Kidney (tissue), 14 donors: ENCODE results near the gene GNB3. TPM values are rescaled to one million over a fixed set of nuclear protein-coding genes. Genes with fewer than 3 reads are reported as not detected.

Experiments
- DNase-seq, 5 donors: peaks; one replicate each; pipeline ENCODE4 v3.0.0-alpha.2; 2013 to 2020
- FAIRE-seq: peaks from 2 replicates; lab custom pipeline; 2012; peaks lifted over from hg19 to GRCh38; lab: Jason Lieb, UNC
- H3K27ac ChIP-seq, 2 donors: one replicate each; pipeline ENCODE4 v1.7.0; 2013; ENCODE audit warnings: low read depth in 2 of 2, low read length in 2 of 2, inconsistent platforms in 1 of 2
- H3K27me3 ChIP-seq: one replicate; pipeline ENCODE4 v1.7.1; 2013; ENCODE audit warnings: low read length, inconsistent platforms; ENCODE audit not compliant: control insufficient read depth, insufficient read depth
- H3K36me3 ChIP-seq, 3 donors: one replicate each; pipeline versions ENCODE4 v1.7.0 to v1.7.1; 2013; ENCODE audit warnings: low read length in 3 of 3, control low read depth in 1 of 3, inconsistent platforms in 1 of 3; ENCODE audit not compliant: insufficient read depth in 3 of 3, control insufficient read depth in 2 of 3
- H3K4me1 ChIP-seq, 3 donors: one replicate each; pipeline versions ENCODE4 v1.7.0 to v1.7.1; 2013; ENCODE audit warnings: low read length in 3 of 3, inconsistent platforms in 1 of 3, low read depth in 1 of 3; ENCODE audit not compliant: control insufficient read depth in 2 of 3, insufficient read depth in 2 of 3
- H3K4me3 ChIP-seq, 3 donors: one replicate each; pipeline versions ENCODE4 v1.7.0 to v1.8.1; 2013; ENCODE audit warnings: low read length in 3 of 3, control low read depth in 1 of 3, inconsistent platforms in 1 of 3
- H3K9ac ChIP-seq, 3 donors: one replicate each; pipeline versions ENCODE4 v1.7.0 to v1.7.1; 2013; ENCODE audit warnings: low read length in 3 of 3, control low read depth in 1 of 3, inconsistent platforms in 1 of 3
- H3K9me3 ChIP-seq, 3 donors: one replicate each; pipeline versions ENCODE4 v1.7.0 to v1.7.1; 2013; ENCODE audit warnings: low read length in 3 of 3, control low read depth in 1 of 3, inconsistent platforms in 1 of 3; ENCODE audit not compliant: control insufficient read depth in 2 of 3, insufficient read depth in 1 of 3
- intact Hi-C: fragments of 100-400 bp; cut with DNase I; formaldehyde crosslinking; loops from one replicate; pipeline ENCODE4 v1.11.1; 2022
- polyA plus RNA-seq: library from polyadenylated mRNA; stranded (reverse); fragments of 350-450 nt; fragmentation: Illumina TruSeq; extraction: RNeasy Lipid Tissue Mini Kit (QIAGEN cat#74804); gene quantifications from one replicate; pipeline ENCODE4 v1.2.3, GENCODE V29; 2014; ENCODE audit warnings: low read depth, low replicate concordance; ENCODE audit not compliant: insufficient read depth
- total RNA-seq: library from RNA; stranded (reverse); fragmentation: NEBNext Ultra II Directional; extraction: Animal tissue kit (Norgen Biotek cat#: 25700); gene quantifications from one replicate; pipeline ENCODE4 v1.2.1, GENCODE V29; 2021
- TF ChIP-seq, protein P1 (sequence below): IDR thresholded peaks from 3 replicates; pipeline ENCODE4 v1.5.1; 2012; ENCODE audit warnings: mild to moderate bottlenecking, moderate library complexity, borderline replicate concordance; ENCODE audit not compliant: insufficient read depth; ENCODE audit errors: extremely low read depth
- donor health status: control.
- donor health status: control.
- donor health status: control.
- donor health status: control.
- donor health status: control.
- donor health status: DM: yes; HTN: yes; CAD: no.
- donor health status: Normal renal cell carcinoma (clear cell type).

Gene GNB3
- total and polyA plus RNA-seq, 2 donors from 2014 or later, result 1.4 to 2.6 TPM

DNA sequence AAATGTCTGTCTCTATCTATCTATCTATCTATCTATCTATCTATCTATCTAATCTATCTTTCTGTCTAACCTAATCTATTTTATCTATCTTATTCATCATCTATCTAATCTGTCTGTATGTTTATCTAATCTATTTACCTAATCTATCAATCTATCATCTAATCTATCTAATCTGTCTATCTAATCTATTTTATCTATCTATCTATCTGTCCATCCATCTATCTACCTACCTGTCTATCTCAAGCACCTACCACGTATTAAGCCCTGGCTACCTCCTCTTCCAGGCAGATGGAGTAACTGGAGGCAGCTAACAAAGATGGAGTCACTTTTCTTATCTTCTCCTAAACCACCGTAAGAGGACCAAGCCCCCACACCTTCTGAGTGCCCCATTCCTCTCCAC is 45.6 kb upstream of the GNB3 start:
- intact Hi-C loops, result no loop called here
- no peaks in the 10 kb centered on the region for H3K4me1 ChIP-seq
- H3K9ac ChIP-seq, result no peak overlapping the region
- H3K27ac ChIP-seq, result no peak overlapping the region
- H3K4me3 ChIP-seq, result no peak overlapping the region
- no peaks in the 10 kb centered on the region for H3K9me3 ChIP-seq
- FAIRE-seq (no peak), DNase-seq (no peak)
- TF ChIP-seq, protein P1, sequence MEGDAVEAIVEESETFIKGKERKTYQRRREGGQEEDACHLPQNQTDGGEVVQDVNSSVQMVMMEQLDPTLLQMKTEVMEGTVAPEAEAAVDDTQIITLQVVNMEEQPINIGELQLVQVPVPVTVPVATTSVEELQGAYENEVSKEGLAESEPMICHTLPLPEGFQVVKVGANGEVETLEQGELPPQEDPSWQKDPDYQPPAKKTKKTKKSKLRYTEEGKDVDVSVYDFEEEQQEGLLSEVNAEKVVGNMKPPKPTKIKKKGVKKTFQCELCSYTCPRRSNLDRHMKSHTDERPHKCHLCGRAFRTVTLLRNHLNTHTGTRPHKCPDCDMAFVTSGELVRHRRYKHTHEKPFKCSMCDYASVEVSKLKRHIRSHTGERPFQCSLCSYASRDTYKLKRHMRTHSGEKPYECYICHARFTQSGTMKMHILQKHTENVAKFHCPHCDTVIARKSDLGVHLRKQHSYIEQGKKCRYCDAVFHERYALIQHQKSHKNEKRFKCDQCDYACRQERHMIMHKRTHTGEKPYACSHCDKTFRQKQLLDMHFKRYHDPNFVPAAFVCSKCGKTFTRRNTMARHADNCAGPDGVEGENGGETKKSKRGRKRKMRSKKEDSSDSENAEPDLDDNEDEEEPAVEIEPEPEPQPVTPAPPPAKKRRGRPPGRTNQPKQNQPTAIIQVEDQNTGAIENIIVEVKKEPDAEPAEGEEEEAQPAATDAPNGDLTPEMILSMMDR, result no peak
- no peaks in the 10 kb centered on the region for H3K27me3 ChIP-seq
- H3K36me3 ChIP-seq, result no peaks in the 10 kb centered on the region

DNA sequence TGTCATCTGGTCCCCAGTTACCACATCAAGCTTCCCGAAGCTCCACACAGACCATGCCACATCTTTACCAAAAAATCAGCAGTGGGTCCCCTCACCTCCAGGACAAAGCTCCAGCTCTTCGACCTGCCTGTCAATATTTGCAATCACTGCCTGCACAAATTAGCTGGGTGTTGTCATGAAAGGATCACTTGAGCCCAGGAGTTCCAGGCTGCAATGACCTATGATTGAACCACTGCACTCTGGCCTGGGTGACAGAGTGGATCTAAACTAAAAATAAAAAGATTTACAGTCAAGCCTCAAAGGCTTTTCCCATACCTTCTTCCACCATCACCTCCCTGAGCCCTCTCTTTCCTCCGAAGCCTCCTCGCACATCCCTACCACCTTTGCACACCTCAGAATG is 44.1 kb upstream of the GNB3 start:
- intact Hi-C loops, result no loop called here
- H3K9me3 ChIP-seq, result no peaks in the 10 kb centered on the region
- no peak overlapping the region for H3K27ac ChIP-seq
- H3K36me3 ChIP-seq, result no peaks in the 10 kb centered on the region
- H3K4me1 ChIP-seq, result no peaks in the 10 kb centered on the region
- no peaks in the 10 kb centered on the region for H3K27me3 ChIP-seq
- H3K9ac ChIP-seq, result no peak overlapping the region
- DNase-seq, result no peak
- no peak for FAIRE-seq
- TF ChIP-seq, protein P1, result no peak
- H3K4me3 ChIP-seq, result no peak overlapping the region

DNA sequence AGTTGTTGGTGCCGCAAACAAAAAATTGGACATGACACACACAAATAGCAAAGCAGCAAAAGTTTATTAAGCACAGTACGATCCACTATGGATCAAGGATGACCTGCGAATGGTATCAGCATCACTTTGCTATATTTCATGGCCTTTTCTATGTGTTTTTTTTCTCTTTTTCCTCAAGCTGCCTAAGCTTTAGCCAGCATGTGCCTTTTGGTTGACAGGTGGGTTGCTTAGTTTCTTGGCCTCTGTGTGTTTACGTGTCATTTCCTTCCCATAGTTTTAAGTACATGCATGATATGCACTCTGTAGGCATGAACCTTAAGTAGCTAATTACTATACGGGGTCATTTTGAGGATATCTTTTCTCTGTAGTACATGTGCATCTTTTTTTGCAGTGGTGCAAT is 41.6 kb upstream of the GNB3 start:
- Histone ChIP-seq H3K9ac (no peak overlapping the region), H3K9me3 (no peaks in the 10 kb centered on the region), H3K27me3 (no peaks in the 10 kb centered on the region), H3K27ac (no peak overlapping the region), H3K36me3 (no peaks in the 10 kb centered on the region), H3K4me3 (no peak overlapping the region), H3K4me1 (no peaks in the 10 kb centered on the region)
- DNase-seq (no peak), FAIRE-seq (no peak)
- TF ChIP-seq, protein P1, result no peak
- intact Hi-C loops, result no loop called here

DNA sequence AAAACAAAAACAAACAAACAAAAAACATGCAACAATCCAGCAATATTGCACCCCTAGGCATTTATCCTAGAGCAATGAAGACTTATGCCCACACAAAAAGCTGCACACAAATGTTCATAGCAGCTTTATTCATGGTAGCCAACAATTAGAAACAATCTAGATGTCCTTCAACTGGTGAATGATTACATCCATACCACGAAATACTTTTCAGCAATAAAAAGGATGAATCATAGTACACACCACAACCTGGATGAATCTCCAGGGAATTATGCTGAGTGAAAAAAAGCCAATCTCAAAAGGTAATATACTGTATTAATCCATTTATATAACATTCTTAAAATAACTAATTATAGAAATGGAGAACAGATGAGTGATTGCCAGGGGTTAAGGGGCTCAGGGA is 33.6 kb upstream of the GNB3 start:
- DNase-seq (no peak), FAIRE-seq (no peak)
- H3K4me1 ChIP-seq, result no peaks in the 10 kb centered on the region
- no peaks in the 10 kb centered on the region for H3K27me3 ChIP-seq
- no peaks in the 10 kb centered on the region for H3K9me3 ChIP-seq
- intact Hi-C loops, result no loop called here
- H3K27ac ChIP-seq, result no peak overlapping the region
- TF ChIP-seq, protein P1, result no peak
- H3K36me3 ChIP-seq, result no peaks in the 10 kb centered on the region
- no peak overlapping the region for H3K9ac ChIP-seq
- H3K4me3 ChIP-seq, result no peak overlapping the region
